SU-DHL-6 (cell line): Measurements from ENCODE around the gene PSKH1.

Experiments
- CTCF ChIP-seq: fragments of 200-600 bp; sonication (generic); IDR thresholded peaks from one replicate; pipeline ENCODE4 v1.5.1; 2017; ENCODE audit warnings: antibody characterized with exemption, mild to moderate bottlenecking, low read length, moderate library complexity; ENCODE audit not compliant: insufficient read depth, poor library complexity, severe bottlenecking
- EZH2phosphoT487 ChIP-seq: fragments of 200-600 bp; sonication (generic), shearing (Covaris generic); conservative IDR thresholded peaks from 2 replicates; pipeline ENCODE4 v1.6.1; 2018; ENCODE audit warnings: mild to moderate bottlenecking, antibody characterized with exemption, low read length, moderate library complexity, mixed read lengths

DNA sequence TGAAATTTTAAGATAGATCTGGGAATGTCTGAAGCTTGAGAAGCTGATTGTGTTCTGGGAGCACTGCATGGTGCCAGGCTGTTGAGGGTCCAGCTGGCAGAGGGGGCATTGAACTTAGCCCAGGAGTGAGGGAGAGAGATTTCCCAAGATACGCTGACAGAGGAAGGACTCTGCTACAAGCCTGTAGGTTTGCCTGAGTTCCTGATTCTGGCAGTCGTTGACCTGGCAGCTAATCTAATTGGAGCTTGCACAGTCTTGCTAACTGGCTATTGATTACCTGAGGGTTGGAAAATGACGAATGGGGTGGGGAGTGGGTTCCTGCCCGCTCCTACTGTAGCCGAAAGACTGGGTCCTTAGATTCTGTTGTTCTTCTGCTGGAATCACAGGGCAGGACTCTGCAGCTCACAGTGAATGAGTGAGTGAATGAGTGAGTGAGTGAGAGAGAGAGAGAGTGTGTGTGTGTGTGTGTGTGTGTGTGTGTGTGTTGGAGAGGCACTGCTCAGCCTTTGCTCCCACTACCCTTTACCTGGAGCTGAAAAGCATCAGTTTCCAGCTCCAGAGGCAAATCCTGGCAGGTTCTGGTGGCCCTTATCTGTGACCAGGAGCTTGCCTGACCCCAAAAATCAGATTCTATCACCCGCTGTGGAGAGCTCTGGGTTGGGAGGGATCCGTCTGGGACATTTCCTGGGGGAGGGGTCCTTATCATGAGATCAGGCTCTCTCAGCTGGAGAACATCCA is 21.9 kb downstream of the PSKH1 start:
- TF ChIP-seq CTCF (no peak), EZH2phosphoT487 (no peak)
